Measurements from ENCODE around the gene HDAC2. TPM values are rescaled to one million over a fixed set of nuclear protein-coding genes. Genes with fewer than 3 reads are reported as not detected.

HDAC2 gene
- total RNA-seq, 1 donor from 2014 or later: 109 TPM

DNA sequence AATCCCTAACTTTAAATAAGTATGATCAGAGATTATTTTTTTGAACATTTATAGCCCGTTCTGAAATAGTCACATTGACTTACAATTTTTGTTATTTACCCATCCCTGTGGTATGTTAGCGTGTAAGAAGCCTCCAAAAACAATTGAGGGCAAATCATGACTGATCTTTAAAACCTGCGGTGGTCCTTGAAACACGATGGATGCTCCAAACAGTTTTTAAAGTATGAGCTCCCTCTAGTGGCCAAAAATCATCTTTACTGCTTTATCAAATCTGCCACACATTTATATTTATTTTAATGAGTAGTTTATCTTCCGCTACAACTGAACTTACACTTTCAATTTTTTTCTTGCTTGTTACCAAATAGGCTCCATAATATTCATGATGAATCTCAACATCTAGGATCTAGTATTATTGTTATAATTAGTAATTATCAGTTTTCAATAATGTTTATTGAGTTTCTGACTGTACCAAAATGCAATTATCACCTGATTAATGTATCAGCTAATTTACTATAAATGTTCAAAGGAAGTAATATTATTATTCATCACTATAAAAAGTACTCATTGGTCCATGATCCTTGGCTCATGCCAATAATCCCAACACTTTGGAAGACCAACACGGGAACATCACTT lies 61.6 kb downstream of the HDAC2 start:
- peak; percentile 91 for DNase-seq

DNA sequence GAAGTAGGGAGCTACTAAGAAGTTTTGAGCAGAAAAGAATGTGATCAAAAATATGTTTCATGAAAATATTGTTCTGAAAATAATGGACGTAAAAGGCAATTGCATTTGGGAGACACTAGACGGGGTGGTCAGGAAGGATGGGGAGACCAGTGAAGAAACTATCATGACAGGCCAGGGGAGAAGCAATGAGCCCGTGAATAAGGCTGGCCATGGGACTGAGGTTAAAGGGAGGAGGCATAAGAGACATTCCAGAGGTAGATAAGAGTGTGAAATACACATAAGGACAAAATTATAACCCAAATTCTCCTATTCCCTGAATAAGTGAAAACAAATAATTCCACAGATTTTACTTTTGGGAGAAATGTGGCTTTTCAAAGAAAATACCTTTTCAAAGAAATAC lies 62.1 kb downstream of the HDAC2 start:
- no peak for DNase-seq

DNA sequence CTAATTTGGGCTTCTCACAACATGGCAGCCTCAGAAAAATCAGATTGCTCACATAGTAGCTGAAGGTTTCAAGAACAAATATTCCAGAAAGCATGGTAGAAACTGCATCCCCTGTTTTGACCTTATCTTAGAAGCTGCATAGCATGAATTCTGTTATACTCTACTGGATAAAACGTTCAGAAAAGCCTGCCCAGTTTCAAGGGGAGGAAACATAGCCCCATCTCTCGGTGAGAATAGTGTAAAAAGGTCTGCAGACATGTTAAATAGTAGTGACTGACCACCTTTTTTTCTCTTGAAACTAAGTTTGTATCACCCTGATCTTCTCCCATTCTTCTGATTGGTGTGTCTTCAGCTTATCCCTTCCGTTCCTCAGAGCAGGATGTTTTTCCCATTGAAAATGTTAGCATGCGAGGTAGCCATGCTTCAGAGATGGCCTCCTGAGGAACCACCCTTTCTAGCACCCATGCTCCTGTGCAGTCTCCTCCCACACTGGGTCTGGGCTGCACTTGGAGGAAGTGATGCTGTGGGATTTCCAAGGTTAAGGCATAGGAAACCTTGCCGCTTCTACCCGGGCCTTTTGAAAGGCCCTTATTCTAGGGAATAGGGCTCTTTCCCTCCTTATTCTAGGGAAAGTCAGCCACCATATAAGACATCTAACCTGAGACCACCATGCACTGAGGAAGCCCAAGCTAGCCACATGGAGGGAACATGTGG lies 63.7 kb downstream of the HDAC2 start:
- no peak for DNase-seq

DNA sequence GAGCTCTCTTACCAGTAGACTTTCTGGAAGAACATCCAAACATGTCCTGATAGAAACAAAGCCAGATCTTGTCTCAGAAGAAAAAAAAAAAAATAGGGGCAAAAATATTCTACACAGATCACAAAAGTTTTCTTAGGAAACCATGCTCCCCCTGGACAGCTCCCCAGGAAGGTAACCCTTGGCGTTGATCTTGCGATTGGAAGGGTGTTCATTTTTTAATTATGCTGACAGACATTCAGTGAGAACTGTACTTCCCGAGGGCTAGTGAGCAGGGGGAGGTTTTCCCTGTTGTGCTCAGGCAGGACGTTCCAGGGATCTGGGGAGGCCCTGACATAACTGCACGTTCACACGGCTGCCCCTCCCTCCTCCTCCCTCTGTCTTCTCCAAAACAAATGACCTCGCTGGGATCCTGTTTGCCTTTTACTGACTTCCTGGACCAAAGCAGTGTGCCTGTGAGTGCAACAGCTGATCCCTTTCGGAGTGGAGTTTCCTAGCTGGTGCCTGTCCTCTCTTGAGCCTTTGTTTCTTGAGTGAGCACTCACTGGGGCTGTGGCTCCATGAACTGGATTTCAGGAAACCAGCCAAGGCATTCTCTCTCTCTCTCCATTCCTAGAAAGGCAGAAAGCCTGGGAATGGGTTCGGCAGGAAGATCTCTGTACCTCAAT lies 67.2 kb downstream of the HDAC2 start:
- peak; percentile 85 for DNase-seq

DNA sequence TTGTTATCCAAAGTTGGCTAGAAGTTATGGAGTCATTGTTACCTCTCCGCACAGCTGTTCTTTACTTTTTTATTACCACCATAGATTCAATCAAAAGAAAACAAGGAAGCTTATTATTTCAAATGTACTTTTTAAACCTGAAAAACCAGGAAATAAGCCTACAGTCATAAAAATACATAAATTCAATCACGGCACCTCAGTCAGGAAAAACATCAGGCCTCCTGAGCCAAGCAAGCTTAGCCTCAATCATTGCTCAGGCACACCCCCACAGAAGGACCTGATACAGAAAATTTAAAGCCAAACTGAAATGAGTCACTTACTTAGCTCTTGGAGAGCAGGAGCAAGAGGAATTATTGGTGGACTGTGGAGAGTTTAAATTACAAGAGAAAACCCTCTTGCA lies 69.5 kb downstream of the HDAC2 start:
- DNase-seq: peak; percentile 21

DNA sequence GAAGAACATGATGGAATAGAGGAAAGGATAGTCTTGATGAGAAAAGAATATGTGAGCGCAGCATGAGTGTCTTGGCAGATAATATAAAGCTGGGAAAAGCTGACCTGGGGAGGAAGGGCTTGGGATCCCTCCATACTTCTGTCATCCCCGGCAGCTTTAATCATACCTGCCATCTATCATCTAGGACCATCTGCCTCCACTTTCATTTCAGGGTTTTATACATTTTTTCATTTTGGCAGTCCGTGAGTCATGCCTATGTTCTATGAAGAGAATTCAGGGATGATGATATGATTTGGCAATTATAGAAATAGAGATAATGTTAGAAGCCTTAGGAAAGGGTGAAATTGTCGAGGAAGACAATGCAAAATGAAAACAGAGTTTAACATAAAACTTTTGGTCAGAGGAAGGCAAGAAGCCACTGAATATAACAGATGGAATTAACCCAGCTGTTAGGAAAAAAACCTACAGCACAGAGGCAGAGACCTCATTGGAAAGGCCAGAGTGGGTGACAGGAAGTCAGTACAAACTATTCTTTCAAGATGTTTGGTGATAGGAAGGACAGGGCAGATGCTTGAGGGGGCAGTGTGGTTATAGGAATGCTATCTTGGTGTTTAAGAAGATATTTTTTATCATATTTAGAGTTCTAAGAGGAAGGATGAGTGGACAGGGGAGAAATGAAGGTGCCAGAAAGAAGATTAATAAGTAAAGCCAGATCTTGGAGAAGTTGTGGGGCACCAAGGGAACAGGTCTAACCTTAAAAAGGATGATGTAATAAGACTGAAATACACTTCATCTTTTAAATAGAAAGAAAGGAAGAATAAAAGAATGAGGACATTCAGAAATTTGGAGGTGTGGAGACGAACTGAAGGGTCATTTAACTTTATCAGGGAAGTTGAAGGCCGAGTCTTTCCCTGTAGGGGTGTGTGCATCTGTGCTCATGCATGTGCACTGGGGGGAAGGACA lies 76.0 kb downstream of the HDAC2 start:
- DNase-seq: peak; percentile 34

DNA sequence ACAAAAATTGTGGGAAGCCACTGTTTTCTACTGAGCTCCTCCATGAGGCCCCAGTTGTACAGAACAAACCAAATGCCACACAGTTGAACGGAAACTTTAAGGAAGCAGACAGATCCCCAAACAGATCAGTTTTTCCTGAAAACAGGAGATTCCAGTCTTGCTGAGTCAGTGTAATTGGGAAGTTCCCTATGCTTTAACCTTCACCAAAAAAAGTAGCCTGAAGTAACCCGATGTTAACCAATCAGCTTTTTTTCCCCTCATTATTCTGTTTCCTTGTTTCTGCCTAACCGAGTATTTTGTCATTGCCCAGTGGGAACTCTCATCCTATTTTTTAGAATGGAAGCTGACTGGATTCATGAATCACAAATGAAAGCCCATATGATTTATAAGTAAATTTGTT lies 77.1 kb downstream of the HDAC2 start:
- no peak for DNase-seq

DNA sequence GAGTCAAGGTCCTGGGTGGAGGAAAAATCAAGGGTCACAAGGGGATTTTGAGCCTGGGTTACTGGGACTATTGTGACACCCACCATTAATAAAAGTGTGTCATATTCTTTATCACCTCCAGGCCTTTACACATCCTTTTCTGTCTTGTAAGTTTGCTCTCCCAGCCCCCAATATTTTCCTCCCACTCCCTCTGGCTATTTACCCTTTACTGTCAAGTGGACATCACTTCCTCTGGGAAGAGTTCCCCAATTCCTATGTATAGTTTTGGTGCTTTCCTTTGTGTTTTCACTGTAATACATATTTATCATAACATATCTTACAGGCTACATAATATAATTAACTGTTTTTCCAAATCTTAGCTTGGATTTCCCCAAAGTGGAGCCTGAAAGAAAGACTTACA lies 77.5 kb downstream of the HDAC2 start:
- no peak for DNase-seq

DNA sequence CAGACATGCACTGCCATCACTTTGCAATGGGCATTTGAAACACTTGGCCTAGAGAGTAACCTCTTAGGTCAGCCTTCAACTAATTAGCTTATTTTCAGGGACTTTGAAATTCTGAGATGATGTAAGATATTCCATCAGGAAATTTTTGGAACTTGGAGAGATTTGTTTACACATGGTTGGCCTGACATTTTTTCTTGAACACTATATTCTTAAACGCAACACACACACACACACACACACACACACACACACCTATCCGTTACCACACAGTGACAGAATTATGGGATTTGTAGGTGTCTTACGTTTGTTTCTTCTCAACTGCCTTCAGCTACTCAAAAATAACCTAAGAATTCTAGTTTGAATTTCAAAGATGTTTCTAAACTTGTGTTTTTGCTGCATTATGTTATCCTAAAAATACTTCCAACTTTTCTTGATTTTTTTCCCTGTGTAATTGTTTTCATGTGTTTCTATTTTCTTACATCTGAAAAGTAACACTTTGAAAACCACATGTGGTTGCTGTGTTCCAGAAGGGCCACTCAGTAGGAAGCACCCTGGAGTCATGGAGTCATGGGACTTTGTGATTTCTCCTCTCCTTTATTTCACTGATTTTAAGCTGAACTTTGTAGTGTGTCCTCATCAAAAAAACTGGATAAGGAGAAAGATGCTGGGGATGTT lies 81.9 kb downstream of the HDAC2 start:
- peak; percentile 56 for DNase-seq

DNA sequence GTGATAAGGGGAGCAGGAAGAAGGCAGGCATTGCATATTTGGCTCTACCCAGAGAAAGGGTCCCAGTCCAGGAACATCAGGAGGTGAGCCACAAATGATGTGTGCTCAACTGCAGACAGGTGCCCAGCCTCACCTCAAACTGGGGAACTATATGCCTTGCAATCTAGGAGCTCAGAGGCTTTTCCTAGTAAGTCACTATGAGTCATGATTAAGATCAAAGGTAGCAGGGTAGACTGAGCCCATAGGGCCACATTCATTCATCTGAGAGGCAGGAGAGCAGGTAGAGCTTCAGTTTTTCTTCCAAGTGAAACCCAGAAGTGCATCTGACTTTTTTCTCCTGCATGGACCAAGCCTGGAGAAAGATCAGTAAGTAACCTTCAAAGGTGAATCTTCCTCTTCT lies 82.5 kb downstream of the HDAC2 start:
- DNase-seq: no peak

DNA sequence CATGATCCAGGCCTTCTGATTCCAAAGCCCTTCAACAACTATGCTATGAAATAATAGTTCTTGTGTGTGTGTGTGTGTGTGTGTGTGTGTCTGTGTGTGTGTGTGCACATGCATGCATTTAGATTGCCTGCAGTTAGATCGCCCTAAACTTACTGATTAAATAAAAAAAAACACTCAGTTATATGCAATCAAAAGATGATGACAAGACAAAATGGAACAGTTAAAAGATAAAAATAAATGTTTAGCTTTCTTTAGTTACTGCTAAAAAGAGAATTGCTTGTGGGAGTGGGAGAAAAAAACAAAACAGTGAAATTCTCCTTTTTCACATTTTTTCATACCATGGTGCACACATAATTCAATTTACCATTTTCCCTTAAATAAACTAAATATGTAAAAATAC lies 84.4 kb downstream of the HDAC2 start:
- DNase-seq: no peak

DNA sequence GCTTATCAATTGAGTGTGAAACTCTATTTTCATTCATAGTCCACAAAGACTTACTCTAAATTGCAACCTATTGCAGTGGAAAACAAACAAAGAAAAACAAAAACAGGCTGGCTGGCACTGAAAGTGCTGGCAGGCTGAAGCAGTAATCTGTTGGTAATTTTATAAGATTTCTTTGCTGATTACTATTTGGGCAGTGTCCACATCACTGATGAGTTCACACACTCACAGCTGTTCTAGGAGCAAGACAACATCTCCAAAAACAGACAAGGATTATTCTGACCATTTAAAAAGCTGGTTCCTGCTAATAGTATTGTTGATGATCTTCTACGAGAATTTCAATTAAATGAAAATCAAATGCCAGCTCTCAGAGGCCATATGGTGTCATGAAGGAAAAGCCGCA lies 86.9 kb downstream of the HDAC2 start:
- DNase-seq: peak; percentile 38

Other genes starting within 250 kb of the HDAC2 start
- gene MARCKS, start 113.8 kb downstream of the HDAC2 start, total RNA-seq: 127 TPM

Data from tongue (tissue), 2 donors.